Measurements from ENCODE around the gene C1QTNF6.

C1QTNF6 gene

GRCh38 chr22:37210041-37210803 is 22.2 kb upstream of the C1QTNF6 start:
- DNase-seq (ENCODE audit: low read depth): no peak
- no peak for TF ChIP-seq CTCF (IDR thresholded peaks at IDR 0.05; ENCODE audit: control insufficient read depth, insufficient read depth, low read depth, low read length, missing control alignments)
- H3K4me3 ChIP-seq (ENCODE audit: control insufficient read depth, low read depth, low read length): no peak overlapping the region

GRCh38 chr22:37209140-37209845 is 21.2 kb upstream of the C1QTNF6 start:
- TF ChIP-seq CTCF (IDR thresholded peaks at IDR 0.05; ENCODE audit: control insufficient read depth, insufficient read depth, low read depth, low read length, missing control alignments): no peak
- DNase-seq (ENCODE audit: low read depth): no peak
- no peak overlapping the region for H3K4me3 ChIP-seq (ENCODE audit: control insufficient read depth, low read depth, low read length)

GRCh38 chr22:37208401-37209139 is 20.5 kb upstream of the C1QTNF6 start:
- DNase-seq (ENCODE audit: low read depth): no peak
- TF ChIP-seq CTCF (IDR thresholded peaks at IDR 0.05; ENCODE audit: control insufficient read depth, insufficient read depth, low read depth, low read length, missing control alignments): no peak
- no peak overlapping the region for H3K4me3 ChIP-seq (ENCODE audit: control insufficient read depth, low read depth, low read length)

- no peak for DNase-seq (ENCODE audit: low read depth)
- TF ChIP-seq CTCF (IDR thresholded peaks at IDR 0.05; ENCODE audit: control insufficient read depth, insufficient read depth, low read depth, low read length, missing control alignments): no peak
- no peak overlapping the region for H3K4me3 ChIP-seq (ENCODE audit: control insufficient read depth, low read depth, low read length)
Measured at GRCh38 chr22:37207981-37208380, 19.9 kb upstream of the C1QTNF6 start.

GRCh38 chr22:37206841-37207821 is 19.1 kb upstream of the C1QTNF6 start:
- no peak for DNase-seq (ENCODE audit: low read depth)
- no peak overlapping the region for H3K4me3 ChIP-seq (ENCODE audit: control insufficient read depth, low read depth, low read length)
- TF ChIP-seq CTCF (IDR thresholded peaks at IDR 0.05; ENCODE audit: control insufficient read depth, insufficient read depth, low read depth, low read length, missing control alignments): no peak
